Measurements from ENCODE around the gene PPIF. TPM values are rescaled to one million over a fixed set of nuclear protein-coding genes. Genes with fewer than 3 reads are reported as not detected.

Gene PPIF
- total RNA-seq: 12.5 and 14.4 TPM in 2 replicates

GRCh38 chr10:79347226-79347893, at the start of gene PPIF:
TSS of gene PPIF (plus strand) at chr10:79347469. CDS start at chr10:79347549, 80 bp downstream.

Other genes with a start within 250 kb of the PPIF start
- gene ZCCHC24, start 98.2 kb downstream of the PPIF start, total RNA-seq: 26.3 and 29.3 TPM in 2 replicates
- 0.50 and 0.53 TPM in 2 replicates for gene EIF5AL1, start 165.1 kb downstream of the PPIF start, total RNA-seq
- gene SFTPA2, start 212.9 kb downstream of the PPIF start, total RNA-seq: not detected in 2 replicates